Mesendoderm (in vitro differentiated cells): ENCODE data around the gene HS3ST3B1.

Experiments
- DNase-seq: peaks from one replicate; pipeline ENCODE4 v3.0.0; 2013
- H2AK5ac ChIP-seq: 2 replicates; pipeline ENCODE4 v1.6.1; 2013; ENCODE audit warnings: low read length, inconsistent platforms
- H2BK120ac ChIP-seq: 2 replicates; pipeline ENCODE4 v1.6.1; 2013; ENCODE audit warnings: low read depth, mild to moderate bottlenecking, low read length, moderate library complexity, mixed read lengths
- H2BK15ac ChIP-seq: replicated peaks from 2 replicates; pipeline ENCODE4 v1.6.1; 2013; ENCODE audit warnings: low read depth, mild to moderate bottlenecking, moderate library complexity
- H2BK5ac ChIP-seq: 2 replicates; pipeline ENCODE4 v1.6.1; 2013; ENCODE audit warnings: low read length, inconsistent platforms
- H3K18ac ChIP-seq: 2 replicates; pipeline ENCODE4 v1.6.1; 2013; ENCODE audit warnings: mild to moderate bottlenecking, low read length, mixed read lengths
- H3K23ac ChIP-seq: one replicate; pipeline ENCODE4 v1.6.1; 2013; ENCODE audit warnings: low read length
- H3K27ac ChIP-seq: 2 replicates; pipeline ENCODE4 v1.5.1; 2013; ENCODE audit warnings: low read depth, mild to moderate bottlenecking, inconsistent platforms, low read length, moderate library complexity
- H3K27me3 ChIP-seq: 2 replicates; pipeline ENCODE4 v1.6.1; 2013; ENCODE audit warnings: low read length, control low read depth, mild to moderate bottlenecking, inconsistent platforms; ENCODE audit not compliant: insufficient read depth, poor library complexity
- H3K36me3 ChIP-seq: 2 replicates; pipeline ENCODE4 v1.6.1; 2013; ENCODE audit warnings: low read length, inconsistent platforms; ENCODE audit not compliant: control insufficient read depth, insufficient read depth
- H3K4ac ChIP-seq: one replicate; pipeline ENCODE4 v1.6.1; 2013; ENCODE audit warnings: low read depth, mild to moderate bottlenecking, low read length, moderate library complexity
- H3K4me1 ChIP-seq: 2 replicates; pipeline ENCODE4 v1.6.1; 2013; ENCODE audit warnings: low read depth, low read length, inconsistent platforms; ENCODE audit not compliant: control insufficient read depth
- H3K4me2 ChIP-seq: 2 replicates; pipeline ENCODE4 v1.6.1; 2013; ENCODE audit warnings: low read length
- H3K4me3 ChIP-seq: 2 replicates; pipeline ENCODE4 v1.5.1; 2013; ENCODE audit warnings: mild to moderate bottlenecking, low read length
- H3K56ac ChIP-seq: one replicate; pipeline ENCODE4 v1.6.1; 2013; ENCODE audit warnings: low read length
- H3K79me1 ChIP-seq: 2 replicates; pipeline ENCODE4 v1.6.1; 2013; ENCODE audit warnings: low read length, inconsistent platforms
- H3K79me2 ChIP-seq: 2 replicates; pipeline ENCODE4 v1.6.1; 2013; ENCODE audit warnings: mild to moderate bottlenecking, low read length; ENCODE audit not compliant: control insufficient read depth, insufficient read depth
- H3K9ac ChIP-seq: 2 replicates; pipeline ENCODE4 v1.6.1; 2013; ENCODE audit warnings: low read length, inconsistent platforms
- H4K5ac ChIP-seq: one replicate; pipeline ENCODE4 v1.6.1; 2013; ENCODE audit warnings: low read length
- H4K8ac ChIP-seq: one replicate; pipeline ENCODE4 v1.6.1; 2013; ENCODE audit warnings: low read depth, mild to moderate bottlenecking, control low read depth, low read length, moderate library complexity
- WGBS: extraction: QIAGEN DNeasy Blood & Tissue Kit; methylation state at CpG from one replicate; pipeline ENCODE4 v1.1.7; 2013; ENCODE audit warnings: low lambda C conversion rate, missing lambda C conversion rate; ENCODE audit not compliant: insufficient coverage; ENCODE audit errors: extremely low coverage; 5-methylcytosine and 5-hydroxymethylcytosine counted together

HS3ST3B1 gene

GRCh38 chr17:14361470-14361869, 60.6 kb downstream of the HS3ST3B1 start:
- Histone ChIP-seq H3K4me2 (no peak overlapping the region), H3K36me3 (no peaks in the 10 kb centered on the region), H2BK5ac (no peak overlapping the region), H3K23ac (no peak overlapping the region), H3K27ac (no peak overlapping the region), H3K4ac (no peak overlapping the region), H4K5ac (no peak overlapping the region), H2BK15ac (no peak overlapping the region), H3K79me1 (no peaks in the 10 kb centered on the region), H3K18ac (no peak overlapping the region), H3K4me3 (no peak overlapping the region), H3K56ac (no peak overlapping the region), H3K9ac (no peak overlapping the region), H3K4me1 (no peaks in the 10 kb centered on the region), H3K79me2 (no peaks in the 10 kb centered on the region), H2BK120ac (no peak overlapping the region), H3K27me3 (no peaks in the 10 kb centered on the region), H2AK5ac (no peak overlapping the region), H4K8ac (no peak overlapping the region)
- no peak for DNase-seq
- no CpG with 5 or more reads among the region's 2 CpGs for WGBS

- WGBS, result no CpG with 5 or more reads among the region's 2 CpGs
- H4K8ac ChIP-seq, result no peak overlapping the region
- H3K27me3 ChIP-seq, result no peaks in the 10 kb centered on the region
- no peaks in the 10 kb centered on the region for H3K4me1 ChIP-seq
- no peaks in the 10 kb centered on the region for H3K79me2 ChIP-seq
- H3K4me2 ChIP-seq, result no peak overlapping the region
- H3K23ac ChIP-seq, result no peak overlapping the region
- H3K79me1 ChIP-seq, result no peaks in the 10 kb centered on the region
- no peak overlapping the region for H3K9ac ChIP-seq
- no peak overlapping the region for H2AK5ac ChIP-seq
- H2BK15ac ChIP-seq, result no peak overlapping the region
- H3K18ac ChIP-seq, result no peak overlapping the region
- no peak overlapping the region for H4K5ac ChIP-seq
- no peak overlapping the region for H2BK120ac ChIP-seq
- H3K56ac ChIP-seq, result no peak overlapping the region
- H3K4me3 ChIP-seq, result no peak overlapping the region
- H2BK5ac ChIP-seq, result no peak overlapping the region
- no peak overlapping the region for H3K27ac ChIP-seq
- H3K36me3 ChIP-seq, result no peaks in the 10 kb centered on the region
- DNase-seq, result no peak
- H3K4ac ChIP-seq, result no peak overlapping the region
Measured at GRCh38 chr17:14361945-14362508, 61.1 kb downstream of the HS3ST3B1 start.

- Histone ChIP-seq H4K8ac (no peak overlapping the region), H2AK5ac (no peak overlapping the region), H3K18ac (no peak overlapping the region), H4K5ac (no peak overlapping the region), H3K9ac (no peak overlapping the region), H3K27ac (no peak overlapping the region), H3K4me2 (no peak overlapping the region), H2BK15ac (no peak overlapping the region), H3K23ac (no peak overlapping the region), H3K27me3 (no peaks in the 10 kb centered on the region), H3K4me1 (no peaks in the 10 kb centered on the region), H3K36me3 (no peaks in the 10 kb centered on the region), H3K79me2 (no peaks in the 10 kb centered on the region), H3K56ac (no peak overlapping the region), H3K4me3 (no peak overlapping the region), H3K4ac (no peak overlapping the region), H3K79me1 (no peaks in the 10 kb centered on the region), H2BK120ac (no peak overlapping the region), H2BK5ac (no peak overlapping the region)
- DNase-seq, result no peak
- no CpG with 5 or more reads among the region's 3 CpGs for WGBS
Measured at GRCh38 chr17:14366199-14366598, 65.3 kb downstream of the HS3ST3B1 start.

- no peak overlapping the region for H3K27ac ChIP-seq
- no peak overlapping the region for H3K9ac ChIP-seq
- no peak overlapping the region for H2BK120ac ChIP-seq
- H3K36me3 ChIP-seq, result no peaks in the 10 kb centered on the region
- no peak overlapping the region for H2BK15ac ChIP-seq
- no peak overlapping the region for H2AK5ac ChIP-seq
- no peak for DNase-seq
- no CpG with 5 or more reads among the region's 6 CpGs for WGBS
- H4K5ac ChIP-seq, result no peak overlapping the region
- H4K8ac ChIP-seq, result no peak overlapping the region
- H3K4ac ChIP-seq, result no peak overlapping the region
- H3K23ac ChIP-seq, result no peak overlapping the region
- H3K79me1 ChIP-seq, result no peaks in the 10 kb centered on the region
- no peaks in the 10 kb centered on the region for H3K79me2 ChIP-seq
- H3K27me3 ChIP-seq, result no peaks in the 10 kb centered on the region
- no peak overlapping the region for H3K4me3 ChIP-seq
- no peak overlapping the region for H3K56ac ChIP-seq
- peaks cover 3% of the 10 kb centered on the region for H3K4me1 ChIP-seq
- no peak overlapping the region for H3K4me2 ChIP-seq
- H2BK5ac ChIP-seq, result no peak overlapping the region
- H3K18ac ChIP-seq, result no peak overlapping the region
Measured at GRCh38 chr17:14372461-14372860, 71.6 kb downstream of the HS3ST3B1 start.

GRCh38 chr17:14372905-14373613, 72.2 kb downstream of the HS3ST3B1 start:
- Histone ChIP-seq H3K79me2 (no peaks in the 10 kb centered on the region), H3K23ac (no peak overlapping the region), H3K36me3 (no peaks in the 10 kb centered on the region), H4K5ac (no peak overlapping the region), H3K56ac (no peak overlapping the region), H3K18ac (no peak overlapping the region), H3K4me3 (no peak overlapping the region), H3K4me2 (no peak overlapping the region), H2BK120ac (no peak overlapping the region), H3K27me3 (no peaks in the 10 kb centered on the region), H2BK15ac (no peak overlapping the region), H3K9ac (no peak overlapping the region), H3K79me1 (no peaks in the 10 kb centered on the region), H3K4ac (no peak overlapping the region), H2BK5ac (no peak overlapping the region), H3K4me1 (peaks cover 3% of the 10 kb centered on the region), H2AK5ac (no peak overlapping the region), H3K27ac (no peak overlapping the region), H4K8ac (no peak overlapping the region)
- DNase-seq, result peak; percentile 38
- WGBS, result no CpG with 5 or more reads among the region's 10 CpGs
